ENCODE results near the gene FITM1.

Gene FITM1

DNA sequence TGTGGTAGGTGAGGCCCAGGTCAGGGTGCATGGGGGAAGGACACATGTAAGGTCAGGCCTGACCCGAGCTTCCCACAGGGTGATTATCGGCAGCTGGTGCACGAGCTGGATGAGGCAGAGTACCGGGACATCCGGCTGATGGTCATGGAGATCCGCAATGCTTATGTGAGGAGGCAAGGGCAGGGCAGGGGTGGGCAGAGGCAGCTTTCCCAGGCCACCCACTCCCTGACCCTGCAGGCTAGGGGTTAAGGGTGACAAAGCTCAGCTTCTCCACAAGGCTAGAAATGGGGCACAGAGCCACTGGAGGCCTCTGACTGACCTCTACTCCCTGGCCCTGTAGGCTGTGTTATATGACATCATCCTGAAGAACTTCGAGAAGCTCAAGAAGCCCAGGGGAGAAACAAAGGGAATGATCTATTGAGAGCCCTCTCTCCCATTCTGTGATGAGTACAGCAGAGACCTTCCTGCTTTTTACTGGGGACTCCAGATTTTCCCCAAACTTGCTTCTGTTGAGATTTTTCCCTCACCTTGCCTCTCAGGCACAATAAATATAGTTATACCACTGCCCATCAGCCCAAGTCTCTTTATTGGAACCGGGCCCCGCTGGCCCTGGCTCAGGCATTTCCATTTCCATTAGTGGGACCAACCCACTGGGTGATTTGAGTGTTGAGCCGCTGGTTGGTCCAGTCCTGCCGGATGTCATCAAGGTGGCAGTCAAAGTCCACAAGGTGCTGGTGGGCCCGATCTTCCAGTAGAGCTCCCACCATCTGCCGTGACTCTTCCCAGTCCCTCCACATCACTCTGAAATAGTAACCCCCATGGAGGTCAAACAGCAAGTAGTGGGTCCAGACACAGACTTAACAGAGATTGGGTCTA lies 8.2 kb downstream of the FITM1 start:
- H3K23ac ChIP-seq (ENCODE audit: low read length), result no peak overlapping the region
- H3K4me1 ChIP-seq (ENCODE audit: control insufficient read depth, low read depth, low read length), result peaks cover 4% of the 10 kb centered on the region
- no peak overlapping the region for H2AK5ac ChIP-seq (ENCODE audit: low read length)
- no CpG with 5 or more reads among the region's 13 CpGs for WGBS (ENCODE audit: extremely low coverage, insufficient coverage, low lambda C conversion rate)
- no peaks in the 10 kb centered on the region for H3K27me3 ChIP-seq (ENCODE audit: insufficient read depth, low read length, poor library complexity)
- H4K5ac ChIP-seq (ENCODE audit: low read length), result no peak overlapping the region
- peaks cover 5% of the 10 kb centered on the region for H3K36me3 ChIP-seq (ENCODE audit: control insufficient read depth, insufficient read depth, low read length)
- H3K4ac ChIP-seq (ENCODE audit: low read depth, low read length), result no peak overlapping the region
- no peak overlapping the region for H4K8ac ChIP-seq (ENCODE audit: low read depth, low read length)
- H3K4me3 ChIP-seq (ENCODE audit: low read length), result no peak overlapping the region
- peaks cover 13% of the 10 kb centered on the region for H3K79me2 ChIP-seq (ENCODE audit: control insufficient read depth, insufficient read depth, low read length)
- no peak overlapping the region for H3K9ac ChIP-seq (ENCODE audit: low read length)
- no peak overlapping the region for H2BK5ac ChIP-seq (ENCODE audit: low read length)
- H3K27ac ChIP-seq (ENCODE audit: low read depth, low read length), result no peak overlapping the region
- no peak overlapping the region for H3K56ac ChIP-seq (ENCODE audit: low read length)
- DNase-seq, result no peak
- H2BK120ac ChIP-seq (ENCODE audit: low read depth, low read length), result no peak overlapping the region
- H3K79me1 ChIP-seq (ENCODE audit: low read length), result peaks cover 9% of the 10 kb centered on the region
- H3K18ac ChIP-seq (ENCODE audit: low read length), result no peak overlapping the region
- H2BK15ac ChIP-seq (replicated peaks; ENCODE audit: low read depth), result no peak overlapping the region
- H3K4me2 ChIP-seq (ENCODE audit: low read length), result no peak overlapping the region

DNA sequence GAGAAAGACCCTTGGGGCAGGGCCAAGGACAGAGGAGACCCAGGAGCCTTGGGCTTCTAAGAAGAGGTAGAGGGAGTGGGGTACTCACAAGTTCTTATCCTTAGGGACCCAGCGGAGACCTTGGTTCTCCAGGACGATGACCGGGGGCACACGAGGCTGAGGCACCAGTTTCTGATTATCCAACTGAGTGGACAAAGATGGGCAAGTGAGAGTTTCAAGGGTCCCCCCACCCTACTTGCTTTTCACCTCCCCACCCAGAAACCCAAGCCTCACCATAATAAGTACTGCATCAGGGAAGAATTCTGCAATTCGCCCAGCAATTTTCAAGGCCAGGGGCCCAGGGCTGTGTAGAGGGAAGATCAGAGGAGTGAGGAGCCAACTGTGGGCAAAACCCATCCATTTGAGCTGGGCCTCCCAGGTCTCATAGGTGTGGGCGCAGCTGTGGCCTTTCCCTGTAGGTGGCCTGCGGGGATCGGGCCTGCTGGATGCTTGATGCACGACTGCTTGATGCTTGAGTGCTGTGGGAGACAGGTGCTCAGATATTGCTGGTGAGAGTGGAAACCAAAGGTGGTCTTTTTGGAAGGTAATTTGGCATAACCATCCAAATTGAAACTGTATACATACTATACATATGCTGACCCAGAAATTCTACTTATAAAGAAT lies 8.9 kb downstream of the FITM1 start:
- DNase-seq, result no peak
- H3K4me1 ChIP-seq (ENCODE audit: control insufficient read depth, low read depth, low read length), result peaks cover 4% of the 10 kb centered on the region
- H3K27me3 ChIP-seq (ENCODE audit: insufficient read depth, low read length, poor library complexity), result no peaks in the 10 kb centered on the region
- H4K8ac ChIP-seq (ENCODE audit: low read depth, low read length), result no peak overlapping the region
- no peak overlapping the region for H3K23ac ChIP-seq (ENCODE audit: low read length)
- H2BK5ac ChIP-seq (ENCODE audit: low read length), result no peak overlapping the region
- no CpG with 5 or more reads among the region's 9 CpGs for WGBS (ENCODE audit: extremely low coverage, insufficient coverage, low lambda C conversion rate)
- H2BK120ac ChIP-seq (ENCODE audit: low read depth, low read length), result no peak overlapping the region
- H3K4me2 ChIP-seq (ENCODE audit: low read length), result no peak overlapping the region
- peaks cover 13% of the 10 kb centered on the region for H3K79me2 ChIP-seq (ENCODE audit: control insufficient read depth, insufficient read depth, low read length)
- H3K36me3 ChIP-seq (ENCODE audit: control insufficient read depth, insufficient read depth, low read length), result peaks cover 5% of the 10 kb centered on the region
- no peak overlapping the region for H3K18ac ChIP-seq (ENCODE audit: low read length)
- no peak overlapping the region for H4K5ac ChIP-seq (ENCODE audit: low read length)
- H3K79me1 ChIP-seq (ENCODE audit: low read length), result peaks cover 9% of the 10 kb centered on the region
- H3K27ac ChIP-seq (ENCODE audit: low read depth, low read length), result no peak overlapping the region
- no peak overlapping the region for H3K4ac ChIP-seq (ENCODE audit: low read depth, low read length)
- no peak overlapping the region for H3K4me3 ChIP-seq (ENCODE audit: low read length)
- no peak overlapping the region for H2BK15ac ChIP-seq (replicated peaks; ENCODE audit: low read depth)
- no peak overlapping the region for H2AK5ac ChIP-seq (ENCODE audit: low read length)
- H3K9ac ChIP-seq (ENCODE audit: low read length), result peak overlapping the region; percentile 36
- peak overlapping the region; percentile 38 for H3K56ac ChIP-seq (ENCODE audit: low read length)

DNA sequence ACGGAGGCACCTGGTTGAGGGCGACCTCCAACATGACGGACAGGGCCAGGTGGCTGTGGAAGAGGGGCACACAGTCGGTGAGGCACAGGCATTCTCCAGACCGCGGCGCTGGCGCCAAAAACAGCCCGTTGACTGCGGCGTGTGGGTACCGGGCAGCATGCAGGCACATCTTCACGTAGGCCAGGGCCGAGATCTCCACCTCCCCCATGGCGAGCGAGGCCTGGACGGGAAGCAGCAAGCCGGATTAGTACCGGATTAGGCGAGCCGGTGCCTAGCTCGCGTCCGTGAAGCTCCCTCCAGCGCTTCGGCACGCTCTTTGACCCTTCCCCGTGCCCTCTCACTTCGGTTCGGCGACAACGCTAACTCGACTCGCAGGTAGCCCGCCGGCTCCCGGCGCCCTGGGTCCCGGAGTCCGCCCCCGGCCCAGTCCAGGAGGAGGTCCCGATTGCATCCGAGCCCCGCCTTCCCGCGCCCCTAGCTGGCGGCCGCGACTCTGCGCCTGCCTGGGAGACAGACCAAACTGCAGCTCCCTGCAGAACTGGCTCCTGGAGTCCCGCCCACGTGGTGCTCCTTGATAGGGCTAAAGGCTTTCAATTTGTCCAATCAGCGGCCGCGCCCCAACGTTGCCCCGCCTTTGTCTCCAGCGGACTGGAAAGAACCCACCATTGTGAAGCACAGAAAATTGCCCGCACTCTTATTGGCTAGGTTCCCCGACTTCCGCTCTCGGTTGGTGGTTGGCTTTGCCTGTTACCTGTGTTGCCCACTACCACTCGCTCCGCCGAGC lies 10.8 kb downstream of the FITM1 start, which contains the start of gene EMC9:
Gene EMC9, minus strand, starts transcription at position 495 of the 784 bp plus-strand sequence. Its CDS starts 287 bp downstream, at position 208.
- no CpG with 5 or more reads among the region's 65 CpGs for WGBS (ENCODE audit: extremely low coverage, insufficient coverage, low lambda C conversion rate)
- Histone ChIP-seq H3K36me3 (ENCODE audit: control insufficient read depth, insufficient read depth, low read length) (peaks cover 5% of the 10 kb centered on the region), H3K18ac (ENCODE audit: low read length) (peak within 1 kb of the TSS; percentile 63), H3K4me1 (ENCODE audit: control insufficient read depth, low read depth, low read length) (peaks cover 9% of the 10 kb centered on the region), H2BK5ac (ENCODE audit: low read length) (peak within 1 kb of the TSS; percentile 99), H3K79me1 (ENCODE audit: low read length) (peaks cover 13% of the 10 kb centered on the region), H4K8ac (ENCODE audit: low read depth, low read length) (peak within 1 kb of the TSS; percentile 31), H3K79me2 (ENCODE audit: control insufficient read depth, insufficient read depth, low read length) (peaks cover 13% of the 10 kb centered on the region), H3K27ac (ENCODE audit: low read depth, low read length) (peak within 1 kb of the TSS; percentile 95), H3K4me3 (ENCODE audit: low read length) (peak within 1 kb of the TSS; percentile 98), H3K23ac (ENCODE audit: low read length) (peak within 1 kb of the TSS; percentile 74), H3K56ac (ENCODE audit: low read length) (peak within 1 kb of the TSS; percentile 100), H3K27me3 (ENCODE audit: insufficient read depth, low read length, poor library complexity) (no peaks in the 10 kb centered on the region), H4K5ac (ENCODE audit: low read length) (no peak within 1 kb of the TSS), H2BK15ac (replicated peaks; ENCODE audit: low read depth) (no peak within 1 kb of the TSS), H2AK5ac (ENCODE audit: low read length) (peak within 1 kb of the TSS; percentile 64), H3K4ac (ENCODE audit: low read depth, low read length) (peak within 1 kb of the TSS; percentile 49), H3K9ac (ENCODE audit: low read length) (peak within 1 kb of the TSS; percentile 100), H2BK120ac (ENCODE audit: low read depth, low read length) (no peak within 1 kb of the TSS), H3K4me2 (ENCODE audit: low read length) (peak within 1 kb of the TSS; percentile 91)
- peak; percentile 100 for DNase-seq

DNA sequence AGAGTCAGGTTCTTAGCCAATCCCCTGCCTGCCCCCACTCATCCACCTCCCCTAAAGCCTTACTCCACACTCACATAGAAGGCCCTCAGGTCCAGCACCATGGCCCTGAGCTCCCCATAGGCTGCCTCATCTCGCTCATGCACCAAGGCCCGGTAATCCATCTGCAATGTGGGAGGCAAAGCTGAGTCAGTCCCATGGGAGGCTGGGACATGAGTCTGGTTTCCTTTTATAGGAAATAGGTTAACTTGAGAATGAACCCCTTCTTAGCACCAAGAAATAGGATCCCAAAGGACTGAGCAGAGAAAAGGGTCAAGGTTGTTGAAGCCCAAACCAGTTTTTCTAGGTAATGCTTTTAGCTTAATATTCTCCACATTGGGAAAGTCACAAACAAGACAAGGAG lies 13.1 kb downstream of the FITM1 start:
- no peak overlapping the region for H3K23ac ChIP-seq (ENCODE audit: low read length)
- H3K36me3 ChIP-seq (ENCODE audit: control insufficient read depth, insufficient read depth, low read length), result peaks cover 4% of the 10 kb centered on the region
- no peaks in the 10 kb centered on the region for H3K27me3 ChIP-seq (ENCODE audit: insufficient read depth, low read length, poor library complexity)
- H3K27ac ChIP-seq (ENCODE audit: low read depth, low read length), result no peak overlapping the region
- no CpG with 5 or more reads among the region's 2 CpGs for WGBS (ENCODE audit: extremely low coverage, insufficient coverage, low lambda C conversion rate)
- no peak overlapping the region for H3K4me3 ChIP-seq (ENCODE audit: low read length)
- H2AK5ac ChIP-seq (ENCODE audit: low read length), result no peak overlapping the region
- no peak overlapping the region for H2BK120ac ChIP-seq (ENCODE audit: low read depth, low read length)
- H3K79me2 ChIP-seq (ENCODE audit: control insufficient read depth, insufficient read depth, low read length), result peaks cover 24% of the 10 kb centered on the region
- H3K4ac ChIP-seq (ENCODE audit: low read depth, low read length), result no peak overlapping the region
- H4K8ac ChIP-seq (ENCODE audit: low read depth, low read length), result no peak overlapping the region
- H3K79me1 ChIP-seq (ENCODE audit: low read length), result peaks cover 21% of the 10 kb centered on the region
- H2BK15ac ChIP-seq (replicated peaks; ENCODE audit: low read depth), result no peak overlapping the region
- no peak for DNase-seq
- H3K18ac ChIP-seq (ENCODE audit: low read length), result no peak overlapping the region
- no peak overlapping the region for H3K9ac ChIP-seq (ENCODE audit: low read length)
- H3K4me2 ChIP-seq (ENCODE audit: low read length), result no peak overlapping the region
- H2BK5ac ChIP-seq (ENCODE audit: low read length), result no peak overlapping the region
- no peak overlapping the region for H4K5ac ChIP-seq (ENCODE audit: low read length)
- peaks cover 10% of the 10 kb centered on the region for H3K4me1 ChIP-seq (ENCODE audit: control insufficient read depth, low read depth, low read length)
- H3K56ac ChIP-seq (ENCODE audit: low read length), result no peak overlapping the region

DNA sequence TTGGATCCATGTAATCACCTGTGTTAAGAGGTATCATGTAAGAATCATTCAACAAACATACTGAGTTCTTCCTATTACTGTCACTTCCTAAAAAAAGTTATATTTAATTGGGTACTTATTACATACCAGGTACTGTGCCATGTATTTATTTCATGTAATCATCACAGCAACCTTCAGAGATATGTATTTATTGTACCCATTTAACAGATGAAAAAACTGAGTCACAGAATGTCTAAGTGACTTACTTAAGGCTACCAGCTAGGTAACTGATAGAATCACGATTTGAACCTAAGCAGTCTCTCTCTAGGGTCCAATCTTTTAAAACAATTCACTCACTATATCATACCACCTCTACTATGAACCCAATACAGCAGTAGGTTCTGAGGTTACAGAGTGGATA lies 14.0 kb downstream of the FITM1 start:
- H3K79me2 ChIP-seq (ENCODE audit: control insufficient read depth, insufficient read depth, low read length), result peaks cover 23% of the 10 kb centered on the region
- no CpG with 5 or more reads among the region's 1 CpG for WGBS (ENCODE audit: extremely low coverage, insufficient coverage, low lambda C conversion rate)
- no peak for DNase-seq

More for the DNA sequence above, 14.0 kb downstream of the FITM1 start:
- H3K4me2 ChIP-seq (ENCODE audit: low read length), result no peak overlapping the region
- no peak overlapping the region for H4K8ac ChIP-seq (ENCODE audit: low read depth, low read length)
- no peak overlapping the region for H2BK15ac ChIP-seq (replicated peaks; ENCODE audit: low read depth)
- no peak overlapping the region for H3K56ac ChIP-seq (ENCODE audit: low read length)
- peaks cover 3% of the 10 kb centered on the region for H3K36me3 ChIP-seq (ENCODE audit: control insufficient read depth, insufficient read depth, low read length)
- H2BK5ac ChIP-seq (ENCODE audit: low read length), result no peak overlapping the region
- peaks cover 21% of the 10 kb centered on the region for H3K79me1 ChIP-seq (ENCODE audit: low read length)
- no peaks in the 10 kb centered on the region for H3K27me3 ChIP-seq (ENCODE audit: insufficient read depth, low read length, poor library complexity)
- H3K4me3 ChIP-seq (ENCODE audit: low read length), result no peak overlapping the region
- no peak overlapping the region for H3K4ac ChIP-seq (ENCODE audit: low read depth, low read length)
- H3K23ac ChIP-seq (ENCODE audit: low read length), result no peak overlapping the region
- H3K27ac ChIP-seq (ENCODE audit: low read depth, low read length), result no peak overlapping the region
- peaks cover 10% of the 10 kb centered on the region for H3K4me1 ChIP-seq (ENCODE audit: control insufficient read depth, low read depth, low read length)
- H3K9ac ChIP-seq (ENCODE audit: low read length), result no peak overlapping the region
- H2BK120ac ChIP-seq (ENCODE audit: low read depth, low read length), result no peak overlapping the region
- H2AK5ac ChIP-seq (ENCODE audit: low read length), result no peak overlapping the region
- H3K18ac ChIP-seq (ENCODE audit: low read length), result no peak overlapping the region
- no peak overlapping the region for H4K5ac ChIP-seq (ENCODE audit: low read length)
